RPMI8226 (cell line): Measurements from ENCODE around the gene VWA2.

Experiments
- DNase-seq: peaks from one replicate; pipeline ENCODE4 v3.0.0-alpha.2; 2015

Gene VWA2

DNA sequence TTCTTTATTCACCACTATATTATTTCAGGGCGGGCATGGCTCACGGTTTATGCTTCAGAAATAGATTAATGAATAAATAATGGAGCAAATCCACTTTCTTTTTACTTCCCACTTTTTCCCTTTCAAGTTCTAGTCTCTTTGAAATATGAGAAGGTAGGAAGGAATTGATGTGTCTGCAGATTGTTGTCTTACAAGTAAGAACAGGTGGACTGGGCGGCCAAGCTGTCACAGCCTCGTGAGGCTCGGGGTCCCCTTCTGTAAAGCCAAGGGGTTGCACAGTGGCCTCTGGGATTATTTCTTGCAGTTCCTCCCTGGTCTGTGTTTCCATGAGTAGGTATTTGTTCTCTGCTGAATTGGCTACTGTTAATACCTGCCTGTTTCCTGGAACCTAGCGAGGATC is 11.2 kb downstream of the VWA2 start:
- no peak for DNase-seq

DNA sequence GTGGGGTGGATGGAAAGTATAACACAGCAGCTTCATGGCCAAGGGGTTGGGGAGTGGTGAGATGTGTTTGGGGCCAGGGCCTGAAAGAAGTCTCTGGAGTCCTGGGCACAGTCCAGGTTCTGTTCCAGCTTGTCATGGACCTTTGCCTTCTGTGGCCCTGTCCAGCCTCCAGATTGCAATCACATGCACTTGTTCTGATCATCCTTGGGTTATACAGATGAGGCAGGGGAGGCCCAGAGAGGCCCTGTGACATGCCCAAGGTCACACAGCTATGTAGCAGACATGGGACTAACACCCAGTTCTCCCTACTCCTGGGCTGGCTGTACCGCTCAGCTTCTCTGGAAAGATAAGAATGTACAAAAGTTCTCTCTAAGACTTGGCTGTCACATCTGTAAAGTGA is 11.7 kb downstream of the VWA2 start:
- no peak for DNase-seq

DNA sequence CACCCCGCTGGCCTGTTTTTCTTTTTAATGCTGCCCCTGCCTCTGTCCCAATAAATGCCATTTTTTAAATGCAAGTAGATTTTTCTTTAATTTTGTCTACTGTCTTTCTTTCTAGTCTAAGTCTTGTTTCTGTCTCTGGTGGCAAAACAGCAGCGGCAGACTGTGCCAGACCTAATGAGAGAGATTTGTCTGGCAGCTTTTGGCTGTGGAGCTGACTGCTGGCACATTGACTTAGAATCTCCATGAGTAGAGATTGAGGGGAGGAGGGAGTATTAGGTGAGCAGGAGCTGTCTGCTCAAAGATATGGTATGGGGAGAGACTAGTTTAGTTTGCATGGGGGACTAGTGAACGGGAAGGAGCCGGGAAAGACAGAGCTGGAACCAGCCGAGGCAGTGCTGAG is 13.0 kb downstream of the VWA2 start:
- DNase-seq, result no peak

DNA sequence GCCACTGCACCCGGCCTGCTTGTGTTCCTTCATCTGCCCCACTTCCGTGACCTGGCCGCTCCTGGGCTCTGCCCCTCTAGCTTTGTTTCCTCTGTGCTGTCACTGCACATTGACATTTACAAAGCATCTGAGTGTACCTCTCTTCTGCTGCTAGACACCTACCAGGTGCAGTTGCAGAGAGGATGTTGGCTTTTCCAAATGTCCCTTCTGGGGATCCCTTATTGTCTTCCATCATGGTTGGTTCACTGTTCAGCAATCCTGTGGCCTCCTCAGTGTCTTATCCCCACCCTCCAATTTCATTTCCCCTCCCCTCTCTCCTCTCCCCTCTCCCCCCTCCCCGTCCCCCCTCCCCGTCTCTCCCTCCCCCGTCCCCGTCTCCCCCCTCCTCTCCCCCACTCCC is 13.8 kb downstream of the VWA2 start:
- DNase-seq, result peak; percentile 21

DNA sequence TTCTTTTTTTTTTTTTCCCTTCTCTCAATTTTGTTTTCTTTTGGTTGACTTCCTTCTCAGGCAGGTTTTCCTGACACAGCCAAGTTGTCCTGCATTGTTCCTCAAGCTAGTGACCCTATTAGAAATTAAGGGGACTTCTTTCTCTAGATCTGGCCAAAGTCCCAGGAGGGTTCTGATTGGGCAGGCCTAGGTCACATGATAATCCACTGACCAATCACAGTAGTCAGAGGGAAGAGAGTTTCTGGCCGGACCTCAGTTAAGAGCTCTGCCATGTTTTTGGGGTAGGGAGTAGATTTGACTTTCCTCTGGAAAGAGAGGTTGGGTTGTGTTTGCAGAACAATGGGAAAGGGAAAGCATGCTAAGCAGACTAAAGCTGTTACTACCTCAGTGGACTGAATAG is 16.2 kb downstream of the VWA2 start:
- DNase-seq, result no peak

DNA sequence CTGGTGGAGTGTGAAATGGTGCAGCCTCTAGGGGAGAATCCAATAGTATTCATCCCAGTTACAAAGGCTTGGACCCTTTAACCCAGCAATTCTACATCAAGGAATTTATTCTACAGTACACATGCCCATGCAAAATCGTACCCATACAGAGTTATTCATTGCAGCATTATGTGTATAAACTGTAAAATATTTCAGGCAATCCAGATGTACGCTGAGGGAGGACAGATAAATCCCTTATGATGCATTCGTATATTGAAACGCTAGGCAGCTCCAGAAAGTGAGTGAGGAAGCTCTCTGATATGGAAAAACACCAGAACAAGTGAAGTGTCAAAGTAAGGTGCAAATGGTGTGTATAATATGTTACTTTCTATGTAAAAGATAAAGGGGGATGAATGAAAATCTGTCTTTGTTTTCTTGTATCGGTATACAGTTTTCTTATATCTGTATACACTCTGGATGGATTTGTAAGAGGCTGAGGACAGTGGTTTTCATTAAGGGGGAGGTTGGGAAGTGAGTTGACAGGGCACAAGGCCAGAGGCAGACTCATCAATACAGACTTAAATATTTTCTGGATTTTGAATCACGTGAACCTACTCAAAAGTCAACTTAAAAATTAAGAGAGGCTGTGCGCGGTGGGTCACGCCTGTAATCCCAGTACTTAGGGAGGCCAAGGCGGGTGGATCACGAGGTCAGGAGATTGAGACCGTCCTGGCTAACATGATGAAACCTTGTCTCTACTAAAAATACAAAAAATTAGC is 17.1 kb downstream of the VWA2 start:
- no peak for DNase-seq

DNA sequence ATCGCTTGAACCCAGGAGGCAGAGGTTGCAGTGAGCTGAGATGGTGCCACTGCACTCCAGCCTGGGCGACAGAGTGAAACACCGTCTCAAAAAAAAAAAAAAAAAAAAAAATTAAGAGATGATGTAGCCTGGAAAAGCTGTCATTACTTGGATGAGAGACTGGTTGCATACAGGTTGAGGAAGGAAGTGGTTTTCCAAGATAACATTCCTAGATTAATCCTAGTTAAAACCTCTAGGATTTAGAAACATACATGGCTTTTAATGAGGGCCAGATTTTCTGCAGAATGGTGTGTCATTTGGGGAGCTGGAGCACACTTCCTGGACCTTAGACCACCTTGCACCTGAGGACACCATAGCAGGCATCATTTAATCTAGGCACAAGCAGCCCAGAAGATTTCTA is 17.8 kb downstream of the VWA2 start:
- no peak for DNase-seq

DNA sequence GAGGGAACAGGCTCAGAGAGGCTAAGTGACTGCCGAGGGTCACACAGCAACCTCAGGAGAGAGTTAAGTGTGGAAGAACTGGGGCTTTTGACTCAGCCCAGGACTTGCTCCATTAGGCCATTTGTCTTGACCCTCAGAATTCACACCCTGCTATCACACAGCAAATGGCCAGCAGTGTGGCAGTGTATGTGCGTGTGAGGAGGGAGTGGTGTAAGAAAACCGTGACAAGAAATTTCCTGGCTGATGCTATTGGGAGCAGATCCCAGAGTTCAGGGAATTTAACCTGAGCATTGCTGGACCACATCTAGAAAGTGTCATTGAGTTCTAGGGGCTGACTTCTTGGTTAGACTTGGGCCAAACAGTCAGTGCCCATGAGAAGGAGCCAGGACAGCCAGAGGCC is 18.4 kb downstream of the VWA2 start:
- DNase-seq, result no peak

DNA sequence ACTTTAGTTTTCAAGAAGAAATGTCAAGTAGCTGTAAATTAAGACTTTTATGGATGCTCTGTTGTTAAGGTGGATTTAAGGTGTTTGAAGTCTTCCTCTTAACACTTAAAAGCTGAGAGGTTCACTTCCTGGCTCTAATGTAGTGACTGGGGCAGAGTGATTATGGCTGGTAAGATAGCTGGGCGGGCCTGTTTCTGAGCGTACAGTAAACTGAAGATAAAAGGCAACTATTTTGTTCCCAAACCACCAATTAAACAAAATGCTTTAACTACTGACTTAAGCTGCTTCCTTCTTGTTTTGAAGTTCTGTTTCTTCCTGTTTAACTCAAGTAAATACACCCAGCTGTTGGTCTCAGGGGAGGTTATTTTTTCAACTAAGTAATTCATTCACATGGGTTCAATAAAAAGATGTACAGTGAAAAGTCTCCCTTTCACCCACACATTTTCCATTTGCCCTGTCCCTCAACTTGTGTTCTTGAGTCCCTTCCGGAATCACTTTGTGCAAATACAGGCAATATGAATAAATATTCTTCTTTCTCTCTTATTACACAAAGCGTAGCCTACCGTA is 19.3 kb downstream of the VWA2 start:
- no peak for DNase-seq

DNA sequence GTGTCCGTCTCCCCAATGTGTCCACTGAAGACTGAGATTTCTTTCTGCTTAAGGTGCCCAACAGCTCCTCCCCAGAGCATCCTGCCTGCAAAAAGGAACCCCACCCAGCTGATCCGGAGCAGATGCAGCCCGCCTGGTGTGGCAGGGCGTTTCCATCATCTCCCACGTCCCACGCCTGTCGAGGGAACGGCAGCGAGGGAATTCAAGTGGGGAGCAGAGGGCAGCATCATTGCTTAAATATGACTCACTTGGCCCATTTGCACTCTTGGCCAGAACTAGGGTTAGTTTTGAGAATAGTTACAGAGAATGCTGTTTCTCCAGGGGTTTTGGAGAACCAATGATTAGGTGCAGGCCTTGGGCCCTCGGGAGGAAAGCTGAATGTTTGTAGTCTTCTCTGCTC is 20.8 kb downstream of the VWA2 start:
- DNase-seq, result no peak

DNA sequence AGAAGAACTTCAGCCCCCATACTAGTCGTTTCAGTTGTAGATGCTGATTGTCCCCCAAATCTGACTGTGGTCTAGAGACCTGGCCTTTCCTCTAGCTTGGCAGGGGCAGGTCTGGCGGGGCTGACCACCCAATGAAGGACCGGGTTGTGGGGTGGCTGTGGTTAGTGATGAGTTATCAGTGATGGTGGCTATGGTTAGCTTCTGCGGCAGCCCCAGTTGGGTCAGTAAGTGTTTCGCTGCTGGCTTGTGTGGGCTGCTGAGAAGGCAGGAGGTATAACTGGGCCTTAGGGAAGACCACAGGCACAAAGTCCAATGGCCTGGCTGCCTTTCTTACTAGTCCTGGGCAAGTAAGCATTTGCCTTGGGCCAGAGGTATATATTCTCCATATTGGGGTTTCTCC is 21.3 kb downstream of the VWA2 start:
- DNase-seq, result no peak

DNA sequence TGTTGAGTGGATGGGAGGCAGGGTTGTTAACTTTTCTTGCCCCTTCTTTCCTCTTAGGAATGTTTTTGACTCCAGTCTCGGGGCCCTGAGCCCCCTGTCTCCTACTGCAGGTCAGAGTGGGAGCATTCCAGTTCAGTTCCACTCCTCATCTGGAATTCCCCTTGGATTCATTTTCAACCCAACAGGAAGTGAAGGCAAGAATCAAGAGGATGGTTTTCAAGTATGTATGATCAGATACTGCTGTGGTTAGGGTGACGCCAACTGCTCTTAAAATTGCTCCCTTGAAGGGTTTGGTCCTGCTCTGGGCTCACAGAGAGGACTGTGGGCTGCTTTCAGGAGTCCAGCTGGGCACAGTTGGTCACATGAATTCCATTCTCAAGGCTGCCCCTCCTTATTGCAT is 22.0 kb downstream of the VWA2 start:
- no peak for DNase-seq

DNA sequence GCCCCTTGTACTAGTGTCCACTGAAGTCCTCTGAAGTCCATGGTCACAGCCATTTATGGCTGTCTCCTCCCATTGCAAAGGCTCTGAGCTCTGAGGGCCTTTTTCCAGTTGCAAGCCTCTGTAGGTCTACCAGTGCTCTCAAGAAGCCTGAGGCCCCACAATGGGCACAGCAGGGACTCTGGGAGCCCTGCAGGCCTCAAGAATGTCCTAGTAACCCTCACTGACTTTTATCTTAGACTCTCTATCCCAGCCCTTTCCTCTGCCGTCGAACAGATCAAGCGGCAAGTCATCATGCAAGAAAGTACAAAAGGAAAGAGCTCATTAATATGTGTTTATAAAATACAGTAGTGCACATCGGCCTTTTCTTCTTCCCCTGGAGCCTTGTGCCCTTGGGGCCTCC is 23.4 kb downstream of the VWA2 start:
- no peak for DNase-seq

DNA sequence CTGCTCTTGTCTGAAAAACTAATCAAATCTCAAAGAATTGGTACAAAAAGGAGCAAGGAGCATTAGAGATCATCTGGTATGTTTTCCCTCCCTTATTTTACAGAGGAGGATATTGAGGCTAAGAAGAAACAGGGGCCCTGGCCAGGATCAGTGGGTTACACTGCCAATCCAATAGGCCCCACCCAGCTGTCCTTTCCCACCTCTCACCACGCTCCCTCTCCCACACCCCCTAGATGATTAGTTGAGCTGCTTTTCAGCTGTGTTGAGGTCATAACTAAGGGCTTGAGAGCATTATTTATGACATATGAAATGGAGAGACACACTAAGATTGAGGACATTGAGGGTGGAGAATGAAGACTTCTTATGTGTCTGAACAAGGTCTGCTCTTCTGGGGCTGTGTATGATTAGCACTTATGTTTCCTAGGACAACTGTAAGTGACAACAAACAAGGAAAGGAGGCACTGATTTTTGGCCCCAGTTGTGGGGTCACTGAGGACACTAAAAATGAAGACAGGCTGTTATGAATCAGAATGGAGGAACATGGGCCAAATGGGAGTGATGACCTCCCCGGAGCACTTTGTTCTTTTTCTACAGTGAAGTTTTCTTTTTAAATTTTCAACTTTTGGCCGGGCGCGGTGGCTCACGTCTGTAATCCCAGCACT is 26.5 kb downstream of the VWA2 start:
- no peak for DNase-seq

DNA sequence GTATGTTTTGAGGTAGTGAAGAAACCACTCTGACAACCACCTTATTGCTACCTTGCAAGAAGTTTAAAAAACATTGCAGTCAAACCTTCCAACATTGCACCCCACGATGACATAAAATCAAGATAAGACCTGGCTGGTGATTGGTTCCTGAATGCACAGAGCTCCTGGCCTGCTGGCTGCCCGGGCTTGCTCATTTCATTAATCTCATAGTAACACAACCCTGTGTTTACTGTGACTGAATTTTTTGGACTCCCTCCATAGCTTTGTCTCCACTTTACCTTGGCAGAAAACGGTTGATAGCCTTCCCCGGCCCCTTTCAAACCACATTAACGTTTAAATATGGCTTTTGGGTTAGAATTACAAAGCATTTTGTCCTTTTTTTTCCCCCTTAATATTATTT is 27.5 kb downstream of the VWA2 start:
- DNase-seq, result no peak

DNA sequence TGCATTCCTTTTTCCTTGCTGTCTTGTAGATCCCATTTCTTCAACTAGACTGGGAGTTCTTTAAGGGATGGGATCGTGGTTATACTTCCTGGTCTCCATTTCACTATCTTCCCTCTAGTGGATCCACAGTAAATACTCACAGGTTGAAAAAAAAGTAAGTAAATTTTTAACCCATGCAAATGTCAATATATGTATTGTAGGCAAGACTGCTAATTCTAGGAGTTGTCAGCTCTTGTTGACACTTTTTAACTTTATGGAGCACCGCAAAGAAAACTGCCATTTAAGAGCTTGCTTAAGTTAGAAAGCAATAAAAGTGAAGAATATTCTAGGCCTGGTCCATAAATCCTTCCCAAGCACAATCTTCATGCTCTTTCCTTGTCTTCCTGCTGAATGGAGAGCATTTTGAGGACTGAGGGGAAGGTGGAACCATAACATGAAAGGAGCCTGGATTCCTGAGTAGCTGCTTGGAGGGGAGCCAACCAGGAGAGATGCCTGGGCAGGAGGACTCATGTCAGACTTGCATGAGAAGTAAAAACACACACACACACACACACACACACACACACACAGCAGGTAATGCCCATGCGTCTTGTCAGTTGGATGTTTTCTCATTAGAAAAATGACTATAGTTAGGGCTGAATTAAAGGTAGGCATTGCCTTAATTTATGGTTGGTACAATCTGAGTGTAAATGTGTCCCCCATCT is 32.2 kb downstream of the VWA2 start:
- no peak for DNase-seq

DNA sequence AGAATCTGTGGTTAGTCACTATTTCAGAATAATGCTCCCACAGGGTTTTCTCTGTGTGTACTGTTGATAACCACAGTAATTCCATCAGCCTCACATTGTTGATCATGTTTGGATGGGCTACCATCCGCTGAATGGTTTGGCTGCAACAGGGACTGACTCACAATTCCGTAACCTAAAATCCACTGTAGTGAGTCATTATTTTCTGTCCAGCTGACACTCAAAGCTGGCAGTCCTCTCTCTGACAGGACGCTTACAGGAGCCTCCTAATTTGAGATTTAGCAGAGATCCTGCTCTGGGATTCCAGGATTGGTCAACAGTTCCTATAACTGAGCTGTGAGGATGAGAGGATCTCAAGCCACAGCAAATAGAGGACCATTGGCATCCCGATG is 32.7 kb downstream of the VWA2 start:
- no peak for DNase-seq

DNA sequence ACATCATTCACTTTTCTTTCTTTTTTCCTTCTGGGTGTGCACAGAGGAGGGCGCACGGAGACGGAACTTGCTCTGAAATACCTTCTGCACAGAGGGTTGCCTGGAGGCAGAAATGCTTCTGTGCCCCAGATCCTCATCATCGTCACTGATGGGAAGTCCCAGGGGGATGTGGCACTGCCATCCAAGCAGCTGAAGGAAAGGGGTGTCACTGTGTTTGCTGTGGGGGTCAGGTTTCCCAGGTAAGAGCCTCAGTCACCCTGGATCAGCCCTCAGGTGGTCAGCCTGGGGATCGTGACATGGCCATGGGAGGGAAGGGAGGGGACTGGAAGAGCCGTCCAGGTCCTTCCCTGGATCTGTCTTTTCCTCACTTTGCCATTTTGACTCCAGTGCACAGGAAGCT is 33.6 kb downstream of the VWA2 start:
- no peak for DNase-seq

DNA sequence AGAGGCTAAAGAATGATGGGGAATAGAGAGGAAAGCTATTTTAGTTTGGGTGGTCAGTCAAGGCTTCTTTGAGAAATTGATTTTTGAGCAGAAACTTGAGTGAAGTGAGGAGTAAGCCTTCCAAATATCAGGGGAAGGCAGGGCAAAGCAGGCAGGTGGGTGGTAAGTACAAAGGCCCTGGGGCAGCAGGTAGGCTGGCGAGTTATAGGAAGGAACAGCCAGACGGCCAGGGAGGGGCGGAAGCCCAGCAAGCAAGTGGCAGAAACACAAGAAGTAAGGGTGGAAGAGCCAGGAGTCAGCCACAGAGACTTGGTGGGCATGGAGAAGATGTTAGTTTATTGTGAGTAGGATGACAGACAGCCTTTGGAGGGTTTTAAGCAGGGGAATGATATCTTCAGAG is 34.9 kb downstream of the VWA2 start:
- no peak for DNase-seq

DNA sequence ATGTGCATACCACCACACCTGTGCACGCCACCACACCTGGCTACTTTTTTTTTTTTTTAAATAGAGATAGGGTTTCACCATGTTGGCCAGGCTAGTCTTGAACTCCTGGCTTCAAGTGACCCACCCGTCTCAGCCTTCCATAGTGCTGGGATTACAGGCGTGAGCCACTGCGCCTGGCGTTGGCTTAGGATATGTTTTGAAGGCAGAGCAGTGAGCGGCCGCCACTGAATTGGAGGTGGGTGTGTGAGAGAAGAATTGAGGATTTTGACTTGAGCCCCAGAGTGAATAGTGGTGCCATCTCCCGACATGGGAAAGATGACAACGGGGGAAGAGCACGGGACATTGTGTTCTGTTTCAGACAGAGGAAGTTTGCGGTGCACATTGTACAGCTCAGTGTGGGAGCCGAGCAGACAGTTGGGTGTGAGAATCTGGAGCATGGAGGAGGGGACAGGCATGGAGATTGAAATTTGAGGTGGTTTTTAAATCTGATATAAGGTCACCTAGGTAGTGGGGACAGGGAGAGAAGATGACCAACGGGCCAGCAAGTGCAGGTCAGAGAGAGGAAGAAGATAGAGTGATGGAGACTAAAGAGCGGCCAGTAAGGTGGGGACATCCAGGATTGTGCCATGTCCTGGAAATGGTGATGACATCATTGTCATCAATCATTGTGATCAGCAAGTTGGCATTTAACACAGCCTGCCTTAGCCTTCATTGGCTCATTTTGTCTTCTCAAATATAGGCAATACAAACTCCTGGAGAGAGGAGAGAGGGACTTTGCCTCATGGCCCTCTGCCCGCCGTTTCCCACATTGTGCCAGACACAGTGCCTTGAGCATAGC is 35.8 kb downstream of the VWA2 start:
- no peak for DNase-seq

DNA sequence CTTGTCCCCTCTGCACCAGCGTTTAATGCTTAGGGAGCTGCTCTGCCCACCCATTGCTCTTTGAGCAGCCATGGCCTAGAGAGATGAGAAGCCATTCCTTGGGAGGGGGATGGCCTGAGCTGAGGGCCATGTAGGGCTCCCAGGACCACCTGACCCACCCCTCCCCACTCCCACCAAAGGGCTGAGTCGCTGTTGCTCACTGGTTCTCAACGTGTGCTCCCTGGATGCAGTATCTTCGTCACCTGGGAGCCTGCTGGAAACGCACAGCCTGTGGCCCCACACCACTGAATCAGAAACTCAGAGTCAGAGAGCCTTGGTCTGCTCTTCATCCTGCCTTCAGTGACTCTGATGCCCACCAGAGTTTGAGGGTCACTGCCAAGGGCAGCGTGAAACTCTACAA is 37.0 kb downstream of the VWA2 start:
- no peak for DNase-seq

DNA sequence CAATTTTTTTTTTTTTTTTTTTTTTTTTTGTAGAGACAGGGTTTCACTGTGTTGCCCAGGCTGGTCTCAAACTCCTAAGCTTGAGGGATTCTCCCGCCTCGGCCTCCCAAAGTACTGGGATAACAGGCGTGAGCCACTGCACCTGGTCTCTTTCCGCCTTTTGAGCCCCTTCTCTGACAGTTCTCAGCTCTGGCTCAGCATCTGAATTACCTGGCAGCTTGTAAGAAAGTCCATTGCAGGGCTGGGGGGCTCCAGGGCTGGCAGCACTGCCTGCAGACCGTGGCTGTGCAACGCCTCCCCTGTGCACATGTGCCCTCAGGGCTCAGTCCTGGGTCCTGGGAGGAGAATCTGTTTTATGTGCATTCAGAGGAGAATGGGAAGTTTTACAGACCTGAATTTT is 37.6 kb downstream of the VWA2 start:
- no peak for DNase-seq
